GM12878 (cell line): ENCODE measurements around the gene HAGHL. TPM values are rescaled to one million over a fixed set of nuclear protein-coding genes. Genes with fewer than 3 reads are reported as not detected.

Experiments used
- ATAC-seq: fragments of 200-7000 bp; cut with Tn5 transposase; 3 replicates; pipeline ENCODE4 v1.9.1; 2020; ENCODE audit warnings: mild to moderate bottlenecking, moderate library complexity
- BruUV-seq: library from RNA; stranded (reverse); fragments of 400-500 nt; replicated peaks from 2 replicates; lab custom pipeline; 2021; lab: Mats Ljungman, UMichigan
- CTCF ChIA-PET: fragments of 300-600 bp; sonication (Branson Sonifier 250); formaldehyde crosslinking; extraction: SDS; loops from one replicate; lab custom pipeline; 2021; ENCODE audit warnings: inconsistent platforms; lab: Yijun Ruan, JAX
- POLR2A ChIA-PET: fragments of 350-600 bp; formaldehyde crosslinking; extraction: SDS; loops from one replicate; lab custom pipeline; 2021; ENCODE audit warnings: inconsistent platforms; lab: Charles Lee
- RAD21 ChIA-PET: fragments of 300-600 bp; sonication (Branson Sonifier 250); formaldehyde crosslinking; loops from one replicate; lab custom pipeline; 2023; ENCODE audit warnings: antibody characterized with exemption; ENCODE audit not compliant: unreplicated experiment; lab: Charles Lee
- SMC1A ChIA-PET: fragments of 300-600 bp; sonication (Branson Sonifier 250); formaldehyde crosslinking; loops from one replicate; lab custom pipeline; 2023; ENCODE audit not compliant: unreplicated experiment, uncharacterized antibody; lab: Charles Lee
- DNase-seq: peaks from one replicate; pipeline ENCODE4 v3.0.0-alpha.2; 2011; ENCODE audit warnings: low read depth, low spot score
- FAIRE-seq: peaks from 3 replicates; lab custom pipeline; 2011; peaks lifted over from hg19 to GRCh38; lab: Jason Lieb, UNC
- H2AFZ ChIP-seq: 2 replicates; pipeline ENCODE4 v1.6.0; 2011; ENCODE audit warnings: low read depth, low read length, control low read depth; ENCODE audit not compliant: control insufficient read depth
- H3K27ac ChIP-seq: 2 replicates; pipeline ENCODE4 v1.5.1; 2011; ENCODE audit warnings: control low read depth; ENCODE audit not compliant: control insufficient read depth, insufficient read depth
- H3K27me3 ChIP-seq, 2 experiments: replicated peaks in 1 of 2; 2 replicates each; pipeline versions ENCODE4 v1.6.0 to v1.6.1; 2011; ENCODE audit warnings: low read length in 1 of 2; ENCODE audit not compliant: control insufficient read depth in 2 of 2, insufficient read depth in 2 of 2
- H3K36me3 ChIP-seq, 2 experiments: 2 replicates each; pipeline ENCODE4 v1.5.1; 2011; ENCODE audit warnings: low read length in 1 of 2; ENCODE audit not compliant: control insufficient read depth in 2 of 2, insufficient read depth in 2 of 2
- H3K4me1 ChIP-seq: 2 replicates; pipeline ENCODE4 v1.6.1; 2011; ENCODE audit warnings: mild to moderate bottlenecking, low read length, moderate library complexity, mixed read lengths; ENCODE audit not compliant: control insufficient read depth, insufficient read depth
- H3K4me2 ChIP-seq: 2 replicates; pipeline ENCODE4 v1.6.0; 2011; ENCODE audit warnings: control low read depth; ENCODE audit not compliant: control insufficient read depth, insufficient read depth
- H3K4me3 ChIP-seq: fragments of 200-600 bp; sonication (generic); 2 replicates; pipeline ENCODE4 v1.5.1; 2016
- H3K79me2 ChIP-seq: 2 replicates; pipeline ENCODE4 v1.6.0; 2011; ENCODE audit warnings: low read length; ENCODE audit not compliant: control insufficient read depth, insufficient read depth
- H3K9ac ChIP-seq: 2 replicates; pipeline ENCODE4 v1.8.0; 2011; ENCODE audit warnings: low read length, control low read depth, mixed read lengths; ENCODE audit not compliant: control insufficient read depth, insufficient read depth
- H3K9me3 ChIP-seq: replicated peaks from 3 replicates; pipeline ENCODE4 v1.5.1; 2011; ENCODE audit warnings: mild to moderate bottlenecking, low read length; ENCODE audit not compliant: control insufficient read depth, insufficient read depth
- H4K20me1 ChIP-seq: 2 replicates; pipeline ENCODE4 v1.6.0; 2011; ENCODE audit not compliant: control insufficient read depth, insufficient read depth
- BHLHE40 ChIP-seq, 2 experiments: fragments of 450-650 bp in 1 of 2; IDR thresholded peaks; 2 replicates each; pipeline ENCODE4 v1.6.1; 2011 to 2017; ENCODE audit warnings: low read depth in 2 of 2, borderline replicate concordance in 1 of 2, improper control_type of control experiment in 1 of 2, low read length in 1 of 2, mild to moderate bottlenecking in 1 of 2
- CHD4 ChIP-seq: fragments of 200-600 bp; sonication (generic); IDR thresholded peaks from 2 replicates; pipeline ENCODE4 v1.6.1; 2016; ENCODE audit warnings: mild to moderate bottlenecking
- GATAD2B ChIP-seq: fragments of 450-650 bp; conservative IDR thresholded peaks from 2 replicates; pipeline ENCODE4 v1.6.1; 2017; ENCODE audit warnings: low read depth, mild to moderate bottlenecking, moderate library complexity
- LARP7 ChIP-seq: fragments of 450-650 bp; IDR thresholded peaks from 2 replicates; pipeline ENCODE4 v1.6.1; 2017; ENCODE audit warnings: mild to moderate bottlenecking
- MLLT1 ChIP-seq: fragments of 450-650 bp; IDR thresholded peaks from 2 replicates; pipeline ENCODE4 v1.6.1; 2016; ENCODE audit warnings: mild to moderate bottlenecking
- NR2C1 ChIP-seq: fragments of 450-650 bp; IDR thresholded peaks from 2 replicates; pipeline ENCODE4 v1.6.1; 2017; ENCODE audit warnings: antibody characterized with exemption, mild to moderate bottlenecking, moderate library complexity
- NR2F1 ChIP-seq: fragments of 450-650 bp; conservative IDR thresholded peaks from 2 replicates; pipeline ENCODE4 v1.6.1; 2017; ENCODE audit warnings: mild to moderate bottlenecking
- NRF1 ChIP-seq: conservative IDR thresholded peaks from 2 replicates; pipeline ENCODE4 v1.6.1; 2011; ENCODE audit warnings: mild to moderate bottlenecking, low read depth, low read length, improper control_type of control experiment
- PBX3 ChIP-seq: IDR thresholded peaks from 2 replicates; pipeline ENCODE4 v1.6.1; 2011; ENCODE audit warnings: mild to moderate bottlenecking, low read depth, low read length, moderate library complexity; ENCODE audit not compliant: insufficient replicate concordance
- RAD21 ChIP-seq: IDR thresholded peaks from 2 replicates; pipeline ENCODE4 v1.6.1; 2011; ENCODE audit warnings: mild to moderate bottlenecking, low read depth, low read length, moderate library complexity; ENCODE audit not compliant: insufficient read depth
- RB1 ChIP-seq: fragments of 450-650 bp; formaldehyde crosslinking; IDR thresholded peaks from 2 replicates; pipeline ENCODE4 v1.6.1; 2017; ENCODE audit warnings: mild to moderate bottlenecking, borderline replicate concordance
- RFX5 ChIP-seq: IDR thresholded peaks from 2 replicates; pipeline ENCODE4 v1.6.1; 2011; ENCODE audit warnings: low read depth, low read length, improper control_type of control experiment
- SIN3A ChIP-seq: IDR thresholded peaks from 2 replicates; pipeline ENCODE4 v1.6.1; 2012; ENCODE audit warnings: low read depth, low read length, improper control_type of control experiment
- SMARCA5 ChIP-seq: fragments of 450-650 bp; IDR thresholded peaks from 2 replicates; pipeline ENCODE4 v1.6.1; 2017; ENCODE audit warnings: mild to moderate bottlenecking
- TCF12 ChIP-seq: IDR thresholded peaks from 2 replicates; pipeline ENCODE4 v1.6.1; 2011; ENCODE audit warnings: low read depth, mild to moderate bottlenecking, low read length
- ZNF207 ChIP-seq: fragments of 450-650 bp; IDR thresholded peaks from 2 replicates; pipeline ENCODE4 v1.6.1; 2014; ENCODE audit warnings: antibody characterized with exemption, mild to moderate bottlenecking, borderline replicate concordance
- ZNF687 ChIP-seq: fragments of 450-650 bp; IDR thresholded peaks from 2 replicates; pipeline ENCODE4 v1.6.1; 2017; ENCODE audit warnings: mild to moderate bottlenecking, moderate library complexity
- WGBS: methylation state at CpG from one replicate; pipeline ENCODE4 v1.1.6; 2016; ENCODE audit warnings: low lambda C conversion rate; ENCODE audit not compliant: insufficient replicate concordance, insufficient coverage; ENCODE audit errors: missing lambda C conversion rate; 5-methylcytosine and 5-hydroxymethylcytosine counted together
- in situ Hi-C: fragments of 300-500 bp; cut with MboI; formaldehyde crosslinking; loops from 9 replicates; pipeline ENCODE4 v1.14.3; 2018; ENCODE audit warnings: mixed read lengths
- intact Hi-C: fragments of 100-400 bp; cut with micrococcal nuclease; formaldehyde crosslinking; loops from one replicate; pipeline ENCODE4 v1.14.2; 2022; ENCODE audit not compliant: unreplicated experiment
- polyA plus RNA-seq, 11 experiments: library from polyadenylated mRNA; depleted of rRNA in 4 of 11; unstranded in 6 of 11; stranded (reverse) in 5 of 11; fragments of >200 nt; fragmentation: Nextera tagmentation in 4 of 11; fragmentation: Illumina TruSeq in 1 of 11; extraction: Ambion mirVana in 4 of 11; extraction: Trizol in 1 of 11; gene quantifications; 1 replicate in 1 of 11; 2 replicates in 10 of 11; pipeline versions ENCODE4 v1.2.1 to v1.2.3, GENCODE V29; 2011 to 2016; ENCODE audit warnings: inconsistent platforms in 2 of 11, missing spikeins in 2 of 11, low read depth in 1 of 11
- total RNA-seq, 4 experiments: library from RNA; depleted of rRNA in 3 of 4; stranded (reverse); fragments of >200 nt in 3 of 4; fragmentation: Illumina TruSeq in 1 of 4; extraction: Trizol in 1 of 4; gene quantifications; 2 replicates each; pipeline versions ENCODE4 v1.2.1 to v1.2.3, GENCODE V29; 2013 to 2021

The HAGHL gene
- total and polyA plus RNA-seq, 10 of the 15 experiments (the other 5 are each of a cell fraction or from before 2014, with no cell fraction given) = 0.23 to 44.6 (median 16.4) TPM

GRCh38 chr16:695355-696089 is 31.4 kb upstream of the HAGHL start:
- peak; percentile 82 for ATAC-seq
- Histone ChIP-seq H2AFZ (peak overlapping the region; percentile 89), H3K36me3 (no peaks in the 10 kb centered on the region), H3K27ac (no peak overlapping the region), H3K79me2 (no peaks in the 10 kb centered on the region), H3K4me2 (peak overlapping the region; percentile 88), H3K9me3 (no peaks in the 10 kb centered on the region; the same call in 2 of the 3 replicates), H3K4me3 (peak overlapping the region; percentile 53; the same call in 1 of the 2 replicates), H4K20me1 (no peaks in the 10 kb centered on the region), H3K4me1 (peaks cover 7% of the 10 kb centered on the region), H3K27me3 (peaks cover 2 to 6% of the 10 kb centered on the region in 2 experiments; a peak in 3 of 4 replicates), H3K9ac (no peak overlapping the region)
- CTCF ChIA-PET = interaction anchor here (0.6 to 1.6 kb wide), 6 partner anchors 14 to 365 kb away, joined by 3 to 5 read pairs (median 3); no protein-coding TSS in a partner anchor
- RAD21 ChIA-PET = interaction anchor here (0.9 kb wide), 1 partner anchor 25 kb away, joined by 3 read pairs; no protein-coding TSS in a partner anchor
- in situ Hi-C loops (no loop called here), intact Hi-C loops (no loop called here)
- BruUV-seq = no TSS peak
- DNase-seq = no peak
- POLR2A ChIA-PET = interaction anchor here (0.7 to 2.0 kb wide), 6 partner anchors 11 to 59 kb away, joined by 3 to 7 read pairs (median 4); partner anchors contain the start of genes ANTKMT, HAGHL, JMJD8 and METRN
- SMC1A ChIA-PET = no interaction called here
- WGBS = 2% methylated on average over 69 of the region's 71 CpGs
- FAIRE-seq = no peak
- 0 out of 2 replicates have a peak, but pooled peaks have one; percentile 27 for TF ChIP-seq SIN3A
- TF ChIP-seq SMARCA5 = 0 out of 2 replicates have a peak, but pooled peaks have one; percentile 44
- TF ChIP-seq RB1 = 0 out of 2 replicates have a peak, but pooled peaks have one; percentile 21
- TF ChIP-seq TCF12 = no peak
- TF ChIP-seq ZNF687 = peak; percentile 98
- no peak for TF ChIP-seq CHD4
- no peak for TF ChIP-seq RAD21
- peak; percentile 77; the same call in 1 of the 2 replicates for TF ChIP-seq GATAD2B
- 0 out of 2 replicates have a peak, but pooled peaks have one; percentile 49 for TF ChIP-seq ZNF207
- TF ChIP-seq BHLHE40 (IDR thresholded peaks at IDR 0.05; ENCODE audit: borderline replicate concordance in 1 of 2, low read depth in 2 of 2, low read length in 1 of 2) = peak in 1 of 2 experiments; percentile 71; a peak in 2 of 4 replicates
- TF ChIP-seq NR2C1 = peak; percentile 61
- TF ChIP-seq PBX3 = no peak
- no peak for TF ChIP-seq RFX5
- peak; percentile 94 for TF ChIP-seq NR2F1
- peak; percentile 90 for TF ChIP-seq LARP7
- TF ChIP-seq NRF1 = 0 out of 2 replicates have a peak, but pooled peaks have one; percentile 19
- TF ChIP-seq MLLT1 = peak; percentile 51; the same call in 1 of the 2 replicates
